ENCODE measurements around the gene TNFRSF1A.
"Not testable (repeated sequence)": the region's sequence is repeated elsewhere in the genome, so short reads cannot be mapped to it uniquely, and the experiment has no call there.

Gene TNFRSF1A

DNA sequence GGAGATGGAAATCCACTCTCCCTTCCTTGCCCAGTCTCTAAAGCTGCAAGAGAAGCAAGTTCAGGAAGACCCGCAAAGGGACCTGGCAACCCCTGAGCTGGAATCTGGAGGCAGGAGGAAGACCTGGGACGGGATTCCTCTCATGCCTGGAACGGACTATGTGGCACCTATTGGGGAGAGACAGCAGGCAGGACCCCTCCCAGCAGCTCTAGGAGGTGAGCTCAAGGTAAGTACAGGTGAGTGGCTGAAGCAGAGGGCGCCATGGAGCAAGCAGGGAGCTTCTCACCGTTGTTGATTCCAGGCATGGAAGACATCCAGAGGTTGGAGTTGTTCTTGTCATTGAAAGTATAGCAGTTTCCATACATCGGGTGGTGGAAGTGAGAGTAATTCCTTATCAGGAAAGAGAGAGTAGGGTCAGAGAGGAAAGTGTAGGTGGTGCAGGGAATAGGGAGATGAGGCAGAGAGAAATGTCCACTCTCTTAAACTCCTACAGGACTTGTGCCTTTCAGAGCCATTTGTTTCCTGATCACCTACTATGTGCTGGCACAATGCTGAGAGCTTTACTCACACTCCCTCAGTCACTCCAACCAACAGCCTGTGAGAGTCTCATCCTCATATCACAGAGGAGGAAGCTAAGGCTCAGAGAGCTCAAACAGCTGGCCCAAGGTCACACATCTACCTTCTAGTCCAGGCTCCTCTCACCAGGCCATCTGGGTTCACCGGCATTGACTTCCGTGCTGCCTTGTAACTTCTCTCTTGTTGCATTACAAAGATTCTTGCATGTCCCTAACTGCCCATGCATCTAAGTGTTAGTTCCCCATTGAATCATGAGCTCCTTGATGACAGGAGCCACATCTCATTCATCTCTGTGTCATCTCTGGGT is 13.9 kb upstream of the TNFRSF1A start:
- no peak for DNase-seq (ENCODE audit: low read depth)

DNA sequence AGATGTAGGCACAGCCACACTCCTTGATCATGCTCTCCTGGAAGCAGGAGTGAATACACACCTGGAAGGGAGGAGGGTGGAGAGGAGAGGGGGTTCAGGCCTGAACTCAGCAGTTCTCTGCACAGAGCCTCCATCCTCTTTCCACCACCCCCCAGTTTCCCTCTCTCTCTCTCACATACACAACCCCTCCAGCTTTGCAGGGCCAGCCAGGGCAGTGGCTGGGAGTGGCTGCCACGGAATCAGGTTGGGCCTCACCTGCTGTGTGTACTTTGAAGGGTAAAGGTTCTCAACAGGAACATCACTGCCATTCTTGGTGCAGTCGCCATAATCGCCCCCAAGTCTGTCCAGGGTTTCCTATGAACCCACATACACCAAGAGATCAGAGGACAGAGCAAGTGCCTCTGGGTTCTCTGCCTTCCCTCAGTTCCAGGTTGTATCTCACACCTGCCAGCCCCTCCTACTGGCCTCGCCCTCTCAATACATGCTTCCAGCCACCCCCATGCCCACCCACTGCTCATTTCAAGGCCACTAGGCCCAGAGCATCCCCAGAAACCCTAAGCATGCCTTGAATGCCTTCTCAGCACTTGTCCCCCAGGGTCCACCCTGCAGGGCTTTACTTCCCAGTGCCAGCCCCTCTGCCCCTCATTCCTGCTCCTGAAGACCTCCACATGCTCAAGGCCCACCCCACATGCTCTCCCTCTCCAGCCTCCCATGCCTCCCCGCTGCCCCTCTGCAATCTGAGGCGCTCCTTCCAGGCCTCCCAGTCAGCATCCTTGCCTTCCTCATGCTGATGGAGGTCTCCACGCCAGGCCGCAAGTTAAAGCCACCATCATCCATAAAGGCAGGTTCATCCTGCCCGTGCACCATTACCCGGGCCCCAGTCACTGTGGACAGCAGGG is 12.9 kb upstream of the TNFRSF1A start:
- DNase-seq (ENCODE audit: low read depth): no peak

DNA sequence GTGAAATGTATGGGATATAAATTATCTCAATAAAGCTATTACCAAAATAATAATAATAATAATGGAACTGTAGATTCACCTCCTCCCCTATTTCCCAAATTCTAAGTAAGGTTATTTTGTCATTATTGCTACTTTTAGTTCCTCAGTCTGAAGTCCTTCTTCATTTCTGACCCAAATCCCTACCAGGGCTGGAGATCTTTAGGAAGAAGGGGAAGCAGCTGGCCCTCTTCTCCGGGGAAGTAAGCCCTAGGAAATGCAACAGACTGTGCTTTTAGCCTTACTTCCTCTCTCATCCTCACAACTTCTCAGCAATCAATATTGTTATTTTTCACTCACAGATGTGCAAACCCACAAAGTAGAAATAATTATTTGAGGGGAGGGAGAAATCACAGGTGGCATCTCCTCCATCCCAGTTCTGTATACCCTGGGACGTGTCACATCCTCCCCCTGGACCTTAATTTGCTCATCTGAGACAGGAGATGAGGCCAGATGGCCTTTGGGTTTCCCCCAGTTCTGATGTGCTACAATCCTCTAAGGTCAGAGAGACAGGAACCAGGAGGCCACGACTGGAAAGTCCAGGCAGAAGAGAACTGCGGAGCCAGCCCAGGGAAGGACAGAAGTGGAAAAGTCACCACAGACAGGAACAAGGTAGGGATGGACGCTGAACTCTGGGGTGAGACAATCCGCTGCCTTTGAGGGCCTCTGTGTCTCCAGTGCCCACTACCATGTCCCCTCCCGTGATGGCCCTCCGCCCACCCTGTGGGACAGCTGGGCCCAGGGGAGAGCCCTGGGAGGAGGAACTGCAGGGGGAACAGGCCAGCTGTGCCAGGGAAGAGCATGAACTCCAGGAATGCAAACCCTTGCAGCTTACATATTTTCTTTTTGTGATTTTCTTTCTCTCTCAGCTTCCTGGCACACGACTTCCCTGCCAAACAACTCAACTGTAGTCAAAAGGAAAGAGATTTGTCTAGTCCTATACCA is 10.6 kb upstream of the TNFRSF1A start:
- DNase-seq (ENCODE audit: low read depth): no peak

DNA sequence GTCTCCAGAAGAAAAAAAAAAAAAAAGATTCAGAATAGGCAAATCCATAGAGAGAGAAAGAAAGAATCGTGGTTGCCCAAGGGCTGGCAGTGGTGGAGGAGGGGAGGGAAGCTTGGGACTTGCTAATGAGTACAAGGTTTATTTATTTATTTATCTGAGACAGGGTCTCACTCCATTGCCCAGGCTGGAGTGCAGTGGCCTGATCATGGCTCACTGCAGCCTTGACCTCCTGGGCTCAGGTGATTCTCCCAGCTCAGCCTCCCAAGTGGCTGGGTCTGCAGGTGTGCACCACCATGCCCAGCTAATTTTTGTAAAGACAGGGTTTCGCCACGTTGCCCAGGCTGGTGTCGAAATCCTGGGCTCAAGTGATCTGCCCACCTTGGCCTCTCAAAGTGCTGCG is 9.7 kb upstream of the TNFRSF1A start:
- DNase-seq (ENCODE audit: low read depth): no peak

DNA sequence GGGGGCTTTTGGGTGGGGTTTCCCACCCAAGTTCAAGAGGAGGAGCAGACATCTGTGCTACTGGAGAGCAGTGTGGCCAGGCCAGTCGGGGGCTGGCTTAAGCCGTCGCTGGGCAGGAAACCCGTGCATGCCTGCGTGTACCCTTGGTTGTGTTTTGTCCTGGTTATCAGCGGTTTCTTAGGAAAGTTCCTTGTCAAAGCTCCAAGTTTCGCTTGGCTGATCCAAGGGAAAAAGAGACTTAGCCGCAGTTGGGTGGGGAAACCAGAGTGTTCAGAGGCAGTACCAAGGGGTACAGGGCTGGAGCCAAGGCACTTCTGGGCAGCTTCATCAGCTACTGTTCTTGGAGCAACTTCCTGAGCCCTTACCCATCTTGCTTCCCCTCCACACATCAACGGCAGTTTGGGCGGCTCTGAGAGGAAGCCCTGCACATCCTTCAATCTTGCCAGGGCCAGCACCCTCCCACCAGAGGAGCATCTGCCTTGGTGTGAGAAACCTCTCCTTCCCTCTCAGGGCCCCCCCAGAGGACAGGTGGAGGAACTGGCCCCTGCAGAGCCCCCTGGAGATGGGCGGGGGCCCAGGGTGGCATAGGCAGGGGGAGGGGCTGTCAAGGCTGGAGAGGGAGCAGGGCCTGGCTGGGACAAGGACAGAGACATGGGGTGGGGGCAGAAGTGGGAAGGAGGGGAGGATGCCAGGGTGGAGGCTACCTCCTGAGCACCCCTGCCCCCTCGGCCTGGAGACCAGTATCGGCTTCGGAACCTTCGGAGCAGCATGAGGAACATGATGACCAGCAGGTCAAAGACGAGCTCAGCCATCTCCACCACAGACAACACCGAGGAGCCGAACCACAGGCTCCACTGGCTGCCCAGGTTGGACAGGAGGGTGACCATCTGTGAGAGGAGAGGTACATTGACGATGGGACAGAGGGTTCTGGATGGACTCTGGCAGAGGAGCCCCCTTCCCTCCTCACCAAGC is 5.8 kb upstream of the TNFRSF1A start:
- DNase-seq (ENCODE audit: low read depth): peak; percentile 81

DNA sequence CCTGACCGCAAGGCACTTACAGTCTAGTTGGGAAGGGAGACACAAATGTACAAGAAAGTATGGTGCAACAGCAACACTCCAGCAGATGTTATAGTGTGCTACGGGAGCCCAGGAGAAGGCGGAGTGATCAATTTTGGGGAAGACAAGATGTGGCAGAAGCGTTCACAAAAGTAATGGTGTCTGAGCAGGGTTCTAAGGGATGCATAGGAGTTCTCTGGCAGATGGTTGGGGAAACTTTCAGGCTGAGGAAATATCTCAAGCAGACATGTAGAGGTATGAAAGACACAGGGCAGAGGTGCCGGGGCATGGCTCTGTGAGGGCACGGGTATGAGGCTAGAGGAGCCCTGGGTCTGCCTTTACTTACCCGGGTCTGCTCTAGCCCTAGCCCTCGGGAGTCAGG is 5.1 kb upstream of the TNFRSF1A start:
- DNase-seq (ENCODE audit: low read depth): no peak

DNA sequence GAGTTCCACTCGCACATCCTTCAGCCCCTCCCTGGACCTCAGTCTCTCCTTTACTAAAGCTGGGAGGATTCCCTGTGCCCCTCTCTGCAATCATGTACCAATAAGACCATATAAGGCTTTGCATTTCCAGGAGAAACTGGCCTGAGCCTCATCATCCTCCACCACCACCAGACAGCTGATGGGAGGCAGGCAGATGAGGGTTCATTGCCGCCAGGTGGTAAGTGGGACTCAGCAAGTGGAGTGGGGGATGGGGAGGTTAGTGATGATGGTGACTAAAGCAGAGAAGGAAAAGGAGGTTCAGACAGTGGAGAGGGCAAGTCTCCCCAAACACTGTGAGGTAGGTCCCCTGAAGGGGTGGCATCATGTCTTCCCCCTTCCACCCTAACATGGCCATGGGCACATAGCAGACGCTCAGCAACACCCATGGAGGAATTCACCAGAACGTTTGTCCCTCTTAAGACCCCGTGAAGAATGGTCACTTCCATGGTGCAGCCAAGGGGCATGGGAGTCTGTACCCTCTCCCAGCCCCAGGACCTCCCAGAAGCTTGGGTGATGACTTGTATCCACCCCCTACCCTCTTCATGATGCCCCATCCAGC is 4.5 kb upstream of the TNFRSF1A start:
- DNase-seq (ENCODE audit: low read depth): peak; percentile 56

DNA sequence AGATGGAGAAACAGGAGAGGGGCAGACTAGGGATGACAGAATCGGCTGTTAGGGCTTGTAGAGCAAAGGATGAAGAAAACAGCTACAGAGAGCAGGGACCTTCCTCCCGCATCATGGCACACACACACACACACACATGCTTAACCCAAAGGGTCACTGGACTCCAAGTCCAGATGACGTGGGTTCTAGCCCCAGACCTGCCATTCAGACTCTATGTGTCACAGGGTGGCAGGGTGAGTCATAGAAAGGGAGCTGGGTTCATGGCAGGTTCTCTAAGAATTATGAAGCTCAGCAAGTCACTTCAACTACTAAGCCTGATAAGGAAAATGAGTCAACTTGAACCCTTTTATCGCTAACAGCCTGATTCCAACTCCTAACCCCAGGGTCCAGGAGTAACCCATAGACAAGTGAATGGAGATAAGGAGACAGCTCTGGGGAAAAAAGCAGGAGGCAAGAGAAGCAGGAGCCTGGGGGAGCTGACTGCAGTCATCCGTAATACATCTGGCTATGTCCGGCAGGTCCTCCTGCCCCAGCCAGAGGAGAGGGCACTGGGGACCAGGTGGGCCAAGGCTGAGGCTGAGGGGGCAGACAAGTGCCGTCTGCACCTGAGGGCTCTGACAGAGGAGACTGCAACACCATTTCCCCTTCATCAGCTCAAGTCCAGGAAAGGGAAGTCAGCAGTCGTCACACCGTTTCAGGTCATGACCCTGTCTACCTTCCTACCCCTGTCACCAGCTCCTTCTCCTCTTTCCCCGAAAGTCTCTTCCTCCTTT is 3.6 kb upstream of the TNFRSF1A start:
- DNase-seq (ENCODE audit: low read depth): peak; percentile 99

DNA sequence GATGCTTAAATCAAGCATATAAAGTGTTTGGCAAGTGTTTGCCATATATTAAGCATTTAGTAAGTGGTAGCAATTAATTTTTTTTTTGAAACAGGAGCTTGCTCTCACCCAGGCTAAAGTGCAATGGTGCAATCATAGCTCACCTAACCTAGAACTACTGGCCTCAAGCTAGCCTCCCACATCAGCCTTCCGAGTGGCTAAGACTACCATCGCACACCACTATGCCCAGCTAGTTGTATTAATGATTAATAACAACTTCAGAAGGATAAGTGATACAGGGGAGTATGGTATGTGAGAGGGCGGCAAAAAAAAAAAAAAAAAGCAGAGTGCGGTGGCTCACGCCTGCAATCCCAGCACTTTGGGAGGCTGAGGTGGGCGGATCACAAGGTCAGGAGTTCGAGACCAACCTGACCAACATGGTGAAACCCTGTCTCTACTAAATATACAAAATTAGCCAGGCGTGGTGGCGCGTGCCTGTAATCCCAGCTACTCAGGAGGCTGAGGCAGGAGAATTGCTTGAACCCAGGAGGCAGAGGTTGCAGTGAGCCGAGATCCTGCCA is 2.3 kb upstream of the TNFRSF1A start:
- DNase-seq (ENCODE audit: low read depth): not testable (repeated sequence)

DNA sequence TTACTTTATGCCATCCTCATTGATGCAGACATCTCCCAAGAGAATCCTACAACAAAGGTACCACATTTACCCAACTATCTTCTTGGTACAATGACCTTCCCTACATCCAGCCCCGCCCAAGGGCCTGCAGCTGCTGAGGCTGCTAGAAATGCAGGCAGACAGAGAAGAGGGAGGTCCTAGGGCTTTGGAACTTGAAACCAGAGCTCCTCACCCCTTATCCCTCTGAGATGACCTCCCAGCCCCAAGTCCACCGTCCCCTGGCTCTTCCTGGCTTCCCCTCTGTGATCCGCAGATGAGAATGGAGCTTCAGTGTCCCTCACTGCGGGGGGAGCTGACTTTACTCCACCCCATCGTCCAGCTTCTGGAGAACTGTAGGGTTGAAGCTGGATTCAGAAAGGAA is 1.6 kb upstream of the TNFRSF1A start:
- DNase-seq (ENCODE audit: low read depth): no peak

DNA sequence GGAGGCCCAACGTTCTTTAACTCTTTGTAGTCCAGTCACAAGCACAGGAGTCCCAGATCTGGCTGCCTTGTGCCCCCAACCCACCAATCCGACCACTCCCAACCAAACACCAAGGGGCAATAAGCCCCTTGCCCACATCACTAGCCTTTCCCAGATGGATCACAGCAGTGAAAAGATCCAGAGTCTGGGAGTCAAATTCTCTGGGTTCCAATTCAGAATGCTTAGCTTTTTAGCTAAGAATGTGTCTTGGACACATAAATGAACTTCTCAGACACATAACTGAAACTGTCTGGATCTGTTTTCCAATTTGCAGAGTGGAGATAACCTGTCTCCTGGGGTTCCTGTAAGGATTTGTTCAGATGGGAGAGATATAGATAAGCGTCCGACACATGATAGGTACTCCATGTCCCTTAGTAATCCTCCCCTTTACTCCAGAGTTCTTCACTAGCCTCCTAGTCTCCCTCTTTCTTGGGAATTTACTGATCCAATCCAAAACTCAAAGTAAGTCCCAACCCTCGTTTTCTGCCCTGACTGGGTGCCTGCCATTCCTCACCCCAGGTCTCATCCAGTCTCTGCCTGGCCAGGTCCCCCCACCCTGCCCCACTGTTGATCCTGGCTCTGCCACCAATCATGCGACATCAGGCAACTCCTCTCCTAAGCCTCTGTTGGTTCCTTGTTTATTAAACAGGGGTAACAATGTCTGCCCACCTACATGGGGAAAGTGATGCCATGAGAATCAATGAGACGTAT is 439 bp upstream of the TNFRSF1A start:
- no peak for DNase-seq (ENCODE audit: low read depth)

DNA sequence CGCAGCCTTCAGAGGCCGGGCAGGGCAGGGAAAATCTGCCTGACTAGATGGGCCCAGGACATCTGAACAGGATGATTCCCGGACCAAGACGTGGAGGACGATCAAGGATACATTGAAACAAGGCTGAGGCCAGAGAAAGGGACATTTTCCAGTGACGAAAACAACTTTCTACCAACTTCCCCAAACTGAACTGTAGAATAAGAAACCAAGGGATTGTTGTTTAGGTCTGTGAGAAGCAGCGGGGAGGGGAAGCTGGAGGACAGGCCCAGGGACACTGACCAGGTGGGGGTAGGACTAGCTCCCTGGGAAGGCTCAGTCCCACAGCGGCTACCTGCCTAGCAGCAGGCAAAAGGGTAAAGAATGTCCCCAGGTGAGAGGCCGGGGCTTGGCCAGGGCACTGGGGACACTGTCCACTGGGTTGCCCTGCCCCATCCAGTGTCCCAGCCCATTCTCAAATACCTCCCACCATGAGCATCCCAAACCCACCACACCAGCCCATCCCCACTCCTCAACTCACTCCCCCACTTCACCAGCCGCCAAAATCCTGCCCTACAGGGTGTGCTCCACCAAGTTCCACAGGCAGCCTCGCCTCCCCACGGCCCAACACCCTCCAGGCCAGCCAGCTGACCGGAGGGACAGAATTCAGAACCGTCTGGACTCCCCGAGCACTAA is 995 bp downstream of the TNFRSF1A start:
- no peak for DNase-seq (ENCODE audit: low read depth)

DNA sequence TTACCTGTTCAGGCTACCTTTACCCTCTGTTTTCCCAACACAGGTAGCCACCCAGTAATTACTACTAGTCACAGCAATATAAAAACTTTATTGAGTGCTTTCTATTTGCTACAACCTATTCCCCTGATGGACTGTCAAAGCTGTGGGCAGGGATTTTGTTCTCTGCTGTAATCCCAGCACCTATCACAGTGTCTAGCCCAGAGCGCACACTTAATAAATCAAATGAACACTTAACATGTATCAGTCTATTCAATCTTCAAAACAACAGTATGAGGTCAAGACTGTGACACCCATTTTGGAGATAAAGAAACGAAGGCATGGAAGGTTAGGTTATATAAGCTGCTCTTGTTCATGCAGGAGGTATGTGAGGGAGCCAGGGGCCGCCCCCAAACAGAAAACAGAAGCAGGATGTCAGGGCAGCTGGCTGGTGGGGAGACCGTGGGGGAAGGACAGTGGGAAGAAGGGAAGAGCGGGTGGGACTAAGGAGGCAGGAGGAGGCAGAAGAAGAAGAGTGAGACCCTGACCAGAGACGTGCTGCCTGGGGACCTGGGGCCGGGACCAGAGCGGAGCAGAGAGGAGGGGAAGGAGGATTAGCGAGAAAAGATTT is 1.7 kb downstream of the TNFRSF1A start:
- peak; percentile 78 for DNase-seq (ENCODE audit: low read depth)

DNA sequence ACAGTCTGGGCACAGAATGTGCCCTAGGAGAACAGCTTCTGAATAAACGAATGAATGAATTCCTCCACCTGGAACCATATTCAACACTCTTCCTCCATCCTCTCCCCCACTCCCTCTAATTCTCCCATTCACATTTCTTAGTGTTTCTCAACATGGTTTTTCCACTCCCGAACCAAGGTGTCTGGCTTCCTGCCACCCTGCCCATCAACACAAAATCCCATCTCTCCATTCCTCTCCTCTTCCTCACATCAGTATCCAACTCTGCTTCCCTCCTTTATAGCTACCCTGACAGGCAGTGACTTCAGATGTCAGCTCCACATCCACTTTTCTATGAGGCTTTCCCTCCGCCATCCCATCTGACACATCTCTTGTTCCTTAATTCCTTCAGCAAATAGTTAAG is 2.9 kb downstream of the TNFRSF1A start:
- no peak for DNase-seq (ENCODE audit: low read depth)

DNA sequence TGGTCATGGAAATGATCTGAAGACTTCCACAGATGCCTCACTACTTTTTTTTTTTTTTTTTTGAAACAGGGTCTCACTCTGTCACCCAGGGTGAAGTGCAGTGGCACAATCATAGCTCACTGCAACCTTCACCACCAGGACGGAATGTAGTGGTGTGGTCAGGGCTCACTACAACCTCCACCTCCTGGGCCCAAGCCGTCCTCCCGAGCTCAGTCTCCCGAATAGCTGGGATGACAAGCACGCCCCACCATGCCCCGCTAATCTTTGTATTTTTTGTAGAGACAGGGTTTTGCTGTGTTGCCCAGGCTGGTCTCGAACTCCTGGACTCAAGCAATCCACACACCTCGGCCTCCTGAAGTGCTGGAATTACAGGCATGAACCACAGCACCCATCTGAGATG is 3.3 kb downstream of the TNFRSF1A start:
- not testable (repeated sequence) for DNase-seq (ENCODE audit: low read depth)

DNA sequence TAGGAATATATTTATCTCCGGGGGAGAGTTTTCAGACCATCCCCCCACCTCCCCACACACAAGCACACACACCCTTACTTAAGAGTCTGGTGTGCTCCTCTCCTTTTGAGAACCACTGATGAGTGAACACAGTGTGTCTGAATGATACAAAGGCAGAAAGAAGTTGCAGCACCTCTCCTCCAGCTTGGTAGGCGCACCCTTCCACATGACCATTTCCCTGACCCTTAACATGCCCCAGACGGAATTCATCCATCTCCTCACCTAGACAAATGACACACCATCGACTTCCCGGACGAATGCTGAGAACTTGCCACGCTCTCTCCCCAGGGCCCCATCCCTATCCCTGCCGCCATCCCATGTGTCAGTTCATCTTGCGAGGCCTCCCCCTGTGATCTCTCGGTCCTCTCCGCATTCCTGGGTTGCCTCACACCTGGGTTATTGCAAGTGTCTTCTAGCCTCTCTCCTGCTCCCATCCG is 3.9 kb downstream of the TNFRSF1A start:
- DNase-seq (ENCODE audit: low read depth): peak; percentile 78
